Esophagus squamous epithelium (tissue), 4 donors: ENCODE data around the gene DTNB.

Experiments used
- POLR2A ChIP-seq, 4 donors: fragments of 450-650 bp; IDR thresholded peaks; one replicate each; pipeline ENCODE4 v1.6.1; 2017; ENCODE audit warnings: antibody characterized with exemption in 4 of 4, mild to moderate bottlenecking in 4 of 4, moderate library complexity in 3 of 4
- TF ChIP-seq, protein P1 (sequence below), 6 experiments: fragments of 450-650 bp in 4 of 6; fragments of 200-600 bp in 2 of 6; sonication (generic) in 2 of 6; IDR thresholded peaks; one replicate each; pipeline ENCODE4 v1.5.1; 2016 to 2019; ENCODE audit warnings: antibody characterized with exemption in 6 of 6, mild to moderate bottlenecking in 4 of 6, moderate library complexity in 4 of 6

DNA sequence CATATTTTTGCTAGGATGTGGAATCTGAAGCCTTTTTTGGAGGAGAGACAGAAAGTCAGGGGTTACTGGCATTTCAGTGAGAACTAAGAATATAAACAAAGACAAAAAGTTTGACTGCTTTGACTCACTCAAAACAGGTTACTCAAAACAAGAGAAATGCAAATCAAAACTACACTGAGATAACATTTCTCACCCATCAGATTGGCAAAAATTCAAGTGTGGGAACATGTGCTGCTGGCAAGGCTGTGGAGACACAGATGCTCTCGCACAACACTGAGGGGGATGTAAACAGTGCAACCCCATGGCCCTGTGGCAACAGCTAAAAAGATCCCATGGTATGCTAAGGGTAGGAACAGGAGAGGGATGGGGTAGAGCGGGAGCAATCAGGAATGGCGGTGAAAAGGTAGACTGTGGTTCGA is 86.6 kb downstream of the DTNB start:
- TF ChIP-seq, protein P1, sequence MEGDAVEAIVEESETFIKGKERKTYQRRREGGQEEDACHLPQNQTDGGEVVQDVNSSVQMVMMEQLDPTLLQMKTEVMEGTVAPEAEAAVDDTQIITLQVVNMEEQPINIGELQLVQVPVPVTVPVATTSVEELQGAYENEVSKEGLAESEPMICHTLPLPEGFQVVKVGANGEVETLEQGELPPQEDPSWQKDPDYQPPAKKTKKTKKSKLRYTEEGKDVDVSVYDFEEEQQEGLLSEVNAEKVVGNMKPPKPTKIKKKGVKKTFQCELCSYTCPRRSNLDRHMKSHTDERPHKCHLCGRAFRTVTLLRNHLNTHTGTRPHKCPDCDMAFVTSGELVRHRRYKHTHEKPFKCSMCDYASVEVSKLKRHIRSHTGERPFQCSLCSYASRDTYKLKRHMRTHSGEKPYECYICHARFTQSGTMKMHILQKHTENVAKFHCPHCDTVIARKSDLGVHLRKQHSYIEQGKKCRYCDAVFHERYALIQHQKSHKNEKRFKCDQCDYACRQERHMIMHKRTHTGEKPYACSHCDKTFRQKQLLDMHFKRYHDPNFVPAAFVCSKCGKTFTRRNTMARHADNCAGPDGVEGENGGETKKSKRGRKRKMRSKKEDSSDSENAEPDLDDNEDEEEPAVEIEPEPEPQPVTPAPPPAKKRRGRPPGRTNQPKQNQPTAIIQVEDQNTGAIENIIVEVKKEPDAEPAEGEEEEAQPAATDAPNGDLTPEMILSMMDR (IDR thresholded peaks at IDR 0.05), result no peak
- TF ChIP-seq POLR2A (IDR thresholded peaks at IDR 0.05), result no peak
